GM12878 (cell line): ENCODE data around the gene TMEM37. TPM values are rescaled to one million over a fixed set of nuclear protein-coding genes. Genes with fewer than 3 reads are reported as not detected.

Experiments used
- ATAC-seq: fragments of 200-7000 bp; cut with Tn5 transposase; 3 replicates; pipeline ENCODE4 v1.9.1; 2020; ENCODE audit warnings: mild to moderate bottlenecking, moderate library complexity
- BruUV-seq: library from RNA; stranded (reverse); fragments of 400-500 nt; replicated peaks from 2 replicates; lab custom pipeline; 2021; lab: Mats Ljungman, UMichigan
- CTCF ChIA-PET: fragments of 300-600 bp; sonication (Branson Sonifier 250); formaldehyde crosslinking; extraction: SDS; loops from one replicate; lab custom pipeline; 2021; ENCODE audit warnings: inconsistent platforms; lab: Yijun Ruan, JAX
- POLR2A ChIA-PET: fragments of 350-600 bp; formaldehyde crosslinking; extraction: SDS; loops from one replicate; lab custom pipeline; 2021; ENCODE audit warnings: inconsistent platforms; lab: Charles Lee
- RAD21 ChIA-PET: fragments of 300-600 bp; sonication (Branson Sonifier 250); formaldehyde crosslinking; loops from one replicate; lab custom pipeline; 2023; ENCODE audit warnings: antibody characterized with exemption; ENCODE audit not compliant: unreplicated experiment; lab: Charles Lee
- SMC1A ChIA-PET: fragments of 300-600 bp; sonication (Branson Sonifier 250); formaldehyde crosslinking; loops from one replicate; lab custom pipeline; 2023; ENCODE audit not compliant: unreplicated experiment, uncharacterized antibody; lab: Charles Lee
- DNase-seq: peaks from one replicate; pipeline ENCODE4 v3.0.0-alpha.2; 2011; ENCODE audit warnings: low read depth, low spot score
- FAIRE-seq: peaks from 3 replicates; lab custom pipeline; 2011; peaks lifted over from hg19 to GRCh38; lab: Jason Lieb, UNC
- H2AFZ ChIP-seq: 2 replicates; pipeline ENCODE4 v1.6.0; 2011; ENCODE audit warnings: low read depth, low read length, control low read depth; ENCODE audit not compliant: control insufficient read depth
- H3K27ac ChIP-seq: 2 replicates; pipeline ENCODE4 v1.5.1; 2011; ENCODE audit warnings: control low read depth; ENCODE audit not compliant: control insufficient read depth, insufficient read depth
- H3K27me3 ChIP-seq, 2 experiments: replicated peaks in 1 of 2; 2 replicates each; pipeline versions ENCODE4 v1.6.0 to v1.6.1; 2011; ENCODE audit warnings: low read length in 1 of 2; ENCODE audit not compliant: control insufficient read depth in 2 of 2, insufficient read depth in 2 of 2
- H3K36me3 ChIP-seq, 2 experiments: 2 replicates each; pipeline ENCODE4 v1.5.1; 2011; ENCODE audit warnings: low read length in 1 of 2; ENCODE audit not compliant: control insufficient read depth in 2 of 2, insufficient read depth in 2 of 2
- H3K4me1 ChIP-seq: 2 replicates; pipeline ENCODE4 v1.6.1; 2011; ENCODE audit warnings: mild to moderate bottlenecking, low read length, moderate library complexity, mixed read lengths; ENCODE audit not compliant: control insufficient read depth, insufficient read depth
- H3K4me2 ChIP-seq: 2 replicates; pipeline ENCODE4 v1.6.0; 2011; ENCODE audit warnings: control low read depth; ENCODE audit not compliant: control insufficient read depth, insufficient read depth
- H3K4me3 ChIP-seq: fragments of 200-600 bp; sonication (generic); 2 replicates; pipeline ENCODE4 v1.5.1; 2016
- H3K79me2 ChIP-seq: 2 replicates; pipeline ENCODE4 v1.6.0; 2011; ENCODE audit warnings: low read length; ENCODE audit not compliant: control insufficient read depth, insufficient read depth
- H3K9ac ChIP-seq: 2 replicates; pipeline ENCODE4 v1.8.0; 2011; ENCODE audit warnings: low read length, control low read depth, mixed read lengths; ENCODE audit not compliant: control insufficient read depth, insufficient read depth
- H3K9me3 ChIP-seq: replicated peaks from 3 replicates; pipeline ENCODE4 v1.5.1; 2011; ENCODE audit warnings: mild to moderate bottlenecking, low read length; ENCODE audit not compliant: control insufficient read depth, insufficient read depth
- H4K20me1 ChIP-seq: 2 replicates; pipeline ENCODE4 v1.6.0; 2011; ENCODE audit not compliant: control insufficient read depth, insufficient read depth
- ATF3 ChIP-seq: IDR thresholded peaks from 2 replicates; pipeline ENCODE4 v1.6.1; 2011; ENCODE audit warnings: low read depth, mild to moderate bottlenecking, low read length, moderate library complexity, borderline replicate concordance; ENCODE audit errors: extremely low read depth
- E2F8 ChIP-seq: fragments of 450-650 bp; IDR thresholded peaks from 2 replicates; pipeline ENCODE4 v1.6.1; 2018; ENCODE audit warnings: mild to moderate bottlenecking, low read depth, moderate library complexity; ENCODE audit not compliant: partially characterized antibody
- E4F1 ChIP-seq: fragments of 450-650 bp; IDR thresholded peaks from 2 replicates; pipeline ENCODE4 v1.6.1; 2018; ENCODE audit warnings: borderline replicate concordance, mild to moderate bottlenecking; ENCODE audit not compliant: partially characterized antibody
- HCFC1 ChIP-seq: fragments of 150-350 bp; IDR thresholded peaks from 2 replicates; pipeline ENCODE4 v1.6.1; 2014; ENCODE audit warnings: low read length
- RBBP5 ChIP-seq: fragments of 200-600 bp; sonication (generic); conservative IDR thresholded peaks from 2 replicates; pipeline ENCODE4 v1.6.1; 2016
- SPI1 ChIP-seq: IDR thresholded peaks from 2 replicates; pipeline ENCODE4 v1.6.1; 2011; ENCODE audit warnings: low read depth, mild to moderate bottlenecking, low read length, moderate library complexity, borderline replicate concordance; ENCODE audit not compliant: insufficient read depth
- TCF7 ChIP-seq: IDR thresholded peaks from 2 replicates; pipeline ENCODE4 v1.6.1; 2014; ENCODE audit warnings: antibody characterized with exemption, borderline replicate concordance
- USF2 ChIP-seq: IDR thresholded peaks from 2 replicates; pipeline ENCODE4 v1.6.1; 2011; ENCODE audit warnings: low read depth, low read length, improper control_type of control experiment, borderline replicate concordance
- ZNF207 ChIP-seq: fragments of 450-650 bp; IDR thresholded peaks from 2 replicates; pipeline ENCODE4 v1.6.1; 2014; ENCODE audit warnings: antibody characterized with exemption, mild to moderate bottlenecking, borderline replicate concordance
- WGBS: methylation state at CpG from one replicate; pipeline ENCODE4 v1.1.6; 2016; ENCODE audit warnings: low lambda C conversion rate; ENCODE audit not compliant: insufficient replicate concordance, insufficient coverage; ENCODE audit errors: missing lambda C conversion rate; 5-methylcytosine and 5-hydroxymethylcytosine counted together
- in situ Hi-C: fragments of 300-500 bp; cut with MboI; formaldehyde crosslinking; loops from 9 replicates; pipeline ENCODE4 v1.14.3; 2018; ENCODE audit warnings: mixed read lengths
- intact Hi-C: fragments of 100-400 bp; cut with micrococcal nuclease; formaldehyde crosslinking; loops from one replicate; pipeline ENCODE4 v1.14.2; 2022; ENCODE audit not compliant: unreplicated experiment
- polyA plus RNA-seq, 11 experiments: library from polyadenylated mRNA; depleted of rRNA in 4 of 11; unstranded in 6 of 11; stranded (reverse) in 5 of 11; fragments of >200 nt; fragmentation: Nextera tagmentation in 4 of 11; fragmentation: Illumina TruSeq in 1 of 11; extraction: Ambion mirVana in 4 of 11; extraction: Trizol in 1 of 11; gene quantifications; 1 replicate in 1 of 11; 2 replicates in 10 of 11; pipeline versions ENCODE4 v1.2.1 to v1.2.3, GENCODE V29; 2011 to 2016; ENCODE audit warnings: inconsistent platforms in 2 of 11, missing spikeins in 2 of 11, low read depth in 1 of 11
- total RNA-seq, 4 experiments: library from RNA; depleted of rRNA in 3 of 4; stranded (reverse); fragments of >200 nt in 3 of 4; fragmentation: Illumina TruSeq in 1 of 4; extraction: Trizol in 1 of 4; gene quantifications; 2 replicates each; pipeline versions ENCODE4 v1.2.1 to v1.2.3, GENCODE V29; 2013 to 2021

Gene TMEM37
- total and polyA plus RNA-seq, 10 of the 15 experiments (the other 5 are each of a cell fraction or from before 2014, with no cell fraction given): 0.07 to 0.67 (median 0.24) TPM; not detected in 3

GRCh38 chr2:119402645-119403560 is 28.8 kb upstream of the TMEM37 start:
- CTCF ChIA-PET: interaction anchor here (1.3 to 10.3 kb wide), 2 partner anchors 12 to 75 kb away, joined by 4 to 187 read pairs; no protein-coding TSS in a partner anchor
- Histone ChIP-seq H3K27me3 (no peaks in the 10 kb centered on the region), H2AFZ (no peak overlapping the region; the same call in 1 of the 2 replicates), H3K36me3 (no peaks in the 10 kb centered on the region), H3K27ac (no peak overlapping the region), H3K4me2 (no peak overlapping the region), H3K4me1 (no peaks in the 10 kb centered on the region), H4K20me1 (no peaks in the 10 kb centered on the region), H3K79me2 (no peaks in the 10 kb centered on the region), H3K9ac (no peak overlapping the region), H3K9me3 (no peaks in the 10 kb centered on the region), H3K4me3 (no peak overlapping the region)
- ATAC-seq: peak; percentile 30; the same call in 2 of the 3 replicates
- POLR2A ChIA-PET: no interaction called here
- 60% methylated on average over 10 of the region's 10 CpGs for WGBS
- in situ Hi-C loops (no loop called here), intact Hi-C loops (no loop called here)
- TF ChIP-seq E4F1: no peak
- TF ChIP-seq USF2: no peak
- TF ChIP-seq ZNF207: no peak
- TF ChIP-seq E2F8: no peak
- no peak for TF ChIP-seq RBBP5
- TF ChIP-seq TCF7: no peak
- TF ChIP-seq HCFC1: no peak
- TF ChIP-seq SPI1: no peak
- no peak for TF ChIP-seq ATF3
- no peak for DNase-seq
- BruUV-seq: no TSS peak
- SMC1A ChIA-PET: interaction anchor here (1.6 to 2.1 kb wide), 2 partner anchors 12 to 77 kb away, joined by 3 to 6 read pairs; no protein-coding TSS in a partner anchor
- FAIRE-seq: no peak
- RAD21 ChIA-PET: no interaction called here
